ENCODE data around the gene ELAVL3.
"Not testable (repeated sequence)": the region's sequence is repeated elsewhere in the genome, so short reads cannot be mapped to it uniquely, and the experiment has no call there.

ELAVL3 gene

DNA sequence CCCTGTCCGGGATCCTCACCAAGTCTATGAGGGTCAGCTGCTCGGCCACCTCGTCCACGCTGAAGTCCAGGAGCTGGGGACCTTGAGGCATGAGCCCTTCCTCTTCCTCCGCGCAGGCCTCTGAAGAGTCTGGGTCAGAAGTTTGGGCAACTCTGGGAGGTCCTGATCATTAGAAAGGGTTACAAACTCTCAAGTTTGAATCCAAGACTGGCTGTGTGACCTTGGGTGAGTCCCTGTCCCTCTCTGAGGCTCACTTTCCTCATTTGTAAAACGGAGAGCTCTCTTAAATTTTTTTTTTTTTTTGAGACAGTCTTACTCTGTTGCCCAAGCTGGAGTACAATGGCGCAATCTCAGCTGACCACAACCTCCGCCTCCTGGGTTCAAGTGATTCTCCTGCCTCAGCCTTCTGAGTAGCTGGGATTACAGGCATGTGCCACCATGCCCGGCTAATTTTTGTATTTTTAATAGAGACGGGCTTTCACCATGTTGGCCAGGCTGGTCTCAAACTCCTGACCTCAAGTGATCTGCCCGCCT is 74.1 kb downstream of the ELAVL3 start:
- not testable (repeated sequence) for DNase-seq (ENCODE audit: low spot score)

DNA sequence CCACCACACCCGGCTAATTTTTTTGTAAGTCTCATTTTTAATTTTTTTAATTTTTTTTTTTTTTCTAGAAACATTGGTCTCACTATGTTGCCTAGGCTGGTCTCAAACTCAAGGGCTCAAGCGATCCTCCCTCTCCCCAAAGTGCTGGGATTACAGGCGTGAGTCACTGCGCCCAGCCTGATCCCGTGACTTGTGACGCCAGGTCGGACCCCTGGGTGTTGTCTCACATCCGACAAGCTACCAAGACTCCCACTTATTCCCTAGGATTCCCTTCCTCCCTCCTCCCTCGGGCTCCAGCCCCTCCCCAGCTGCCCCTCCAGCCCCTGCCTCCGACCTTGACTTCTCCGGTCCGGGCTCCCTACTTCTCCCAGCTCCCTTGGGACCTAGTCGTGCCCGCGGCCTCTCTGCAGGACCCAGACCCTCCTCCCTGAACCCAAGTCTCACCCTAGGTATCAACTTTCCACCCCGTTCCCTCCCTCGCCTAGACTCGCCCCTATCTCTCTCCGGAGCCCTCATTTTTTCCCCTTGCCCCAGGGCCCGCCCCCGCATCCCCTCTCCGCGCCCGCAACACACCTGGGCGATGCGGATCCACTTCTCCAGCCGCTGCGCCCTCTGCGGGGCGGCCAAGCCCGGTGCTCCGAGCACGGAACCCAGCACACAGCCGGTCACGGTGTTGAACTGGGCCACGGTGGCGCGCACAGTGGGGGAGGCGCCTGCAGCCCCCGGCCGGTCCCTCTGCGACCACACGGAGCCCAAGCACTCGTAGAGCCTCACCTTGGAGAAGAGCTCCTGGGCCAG is 74.8 kb downstream of the ELAVL3 start:
- peak; percentile 39 for DNase-seq (ENCODE audit: low spot score)

DNA sequence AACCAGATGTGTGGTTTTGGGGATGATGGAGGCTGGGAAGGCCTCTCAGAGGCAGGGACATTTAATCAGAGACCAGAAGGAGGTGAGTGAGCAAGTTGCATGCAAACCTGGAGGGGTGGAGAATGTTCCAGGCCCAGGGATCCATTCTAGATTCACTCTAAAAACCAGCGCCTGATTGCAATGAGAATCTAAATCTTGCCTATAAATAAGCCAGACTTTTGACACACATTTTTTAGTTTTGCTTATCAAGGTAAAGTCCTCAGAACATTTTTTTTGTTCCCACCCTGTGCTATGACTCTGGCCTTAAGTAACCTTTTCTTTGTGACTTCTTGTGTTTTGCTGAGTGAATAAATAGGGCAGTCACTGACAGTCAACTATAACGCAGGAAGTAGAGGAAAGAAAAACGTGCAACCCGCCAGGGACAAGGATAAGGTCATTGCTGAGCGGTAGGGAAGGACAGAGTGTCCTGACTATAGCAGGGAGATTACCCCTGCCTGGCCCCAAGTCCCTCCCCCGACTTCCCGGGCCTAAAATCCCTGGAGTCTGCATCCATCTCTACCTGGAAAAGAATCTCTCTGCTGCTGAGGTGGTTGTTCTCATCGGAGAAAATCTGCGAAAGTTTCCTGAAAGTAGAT is 76.1 kb downstream of the ELAVL3 start:
- no peak for DNase-seq (ENCODE audit: low spot score)

DNA sequence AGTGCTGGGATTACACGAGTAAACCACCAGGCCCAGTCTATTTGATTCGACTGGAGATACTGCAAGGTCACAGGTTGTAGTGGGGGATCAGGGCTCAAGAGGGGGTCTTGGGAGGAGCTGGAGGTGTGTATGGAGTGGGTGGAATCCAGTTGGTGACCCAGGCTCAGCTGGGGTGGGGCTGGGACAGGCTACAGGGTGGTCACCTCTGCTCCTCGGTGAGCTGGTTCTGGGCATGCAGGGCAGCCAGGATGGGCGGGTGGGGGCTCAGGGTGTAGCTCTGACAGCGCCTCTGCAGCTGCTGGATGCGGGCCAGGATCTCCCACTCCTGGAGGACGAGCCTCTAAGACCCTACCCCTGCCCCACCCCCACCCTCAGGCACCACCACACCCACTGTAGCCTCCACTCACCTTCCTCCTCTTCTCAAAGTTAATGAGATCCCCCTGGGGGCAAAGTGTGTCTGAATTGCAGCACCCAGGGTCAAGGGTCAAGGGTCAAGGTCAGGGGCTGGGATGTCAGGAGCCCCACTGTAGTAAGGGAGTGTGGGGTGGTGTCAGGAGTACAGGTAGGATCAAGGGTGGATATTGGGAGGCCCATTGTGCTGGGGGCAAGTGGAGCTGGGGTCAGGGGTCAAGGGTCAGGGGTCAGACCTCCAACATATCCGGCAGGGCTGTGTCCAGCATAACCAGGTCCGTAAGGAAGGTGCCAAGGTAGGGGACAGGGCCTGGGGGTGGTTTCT is 78.9 kb downstream of the ELAVL3 start:
- no peak for DNase-seq (ENCODE audit: low spot score)
